H1 (cell line): ENCODE measurements around the gene TNP2. TPM values are rescaled to one million over a fixed set of nuclear protein-coding genes. Genes with fewer than 3 reads are reported as not detected.

ENCODE experiments used
- CTCF ChIP-seq, 3 experiments: IDR thresholded peaks; 1 replicate in 2 of 3; 2 replicates in 1 of 3; pipeline versions ENCODE4 v1.5.1 to v1.6.1; 2011; ENCODE audit warnings: low read length in 3 of 3, mild to moderate bottlenecking in 3 of 3, inconsistent platforms in 2 of 3, low read depth in 1 of 3, moderate library complexity in 1 of 3; ENCODE audit not compliant: insufficient read depth in 1 of 3; ENCODE audit errors: control extremely low read depth in 1 of 3
- HDAC2 ChIP-seq, 2 experiments: fragments of 300-600 bp in 1 of 2; sonication (generic) in 1 of 2; IDR thresholded peaks; 2 replicates each; pipeline ENCODE4 v1.6.1; 2011 to 2012; ENCODE audit warnings: low read depth in 2 of 2, low read length in 2 of 2, mild to moderate bottlenecking in 2 of 2, moderate library complexity in 2 of 2, borderline replicate concordance in 1 of 2, inconsistent platforms in 1 of 2
- KDM5A ChIP-seq: fragments of 200-600 bp; IDR thresholded peaks from 2 replicates; pipeline ENCODE4 v1.7.1; 2012; ENCODE audit warnings: mild to moderate bottlenecking, low read length, inconsistent platforms, mixed read lengths
- SUZ12 ChIP-seq: fragments of 200-600 bp; sonication (generic); IDR thresholded peaks from 2 replicates; pipeline ENCODE4 v1.6.1; 2012; ENCODE audit warnings: mild to moderate bottlenecking, inconsistent platforms, low read length, moderate library complexity, mixed read lengths
- TCF12 ChIP-seq: IDR thresholded peaks from 2 replicates; pipeline ENCODE4 v1.6.1; 2011; ENCODE audit warnings: low read depth, mild to moderate bottlenecking, low read length
- polyA plus RNA-seq, 7 experiments: library from polyadenylated mRNA; depleted of rRNA in 3 of 7; stranded (reverse) in 5 of 7; unstranded in 2 of 7; fragments of >200 nt in 5 of 7; fragments of 200-250 nt in 2 of 7; gene quantifications; 1 replicate in 5 of 7; 2 replicates in 1 of 7; 4 replicates in 1 of 7; pipeline versions ENCODE4 v1.2.1 to v1.2.3, GENCODE V29; 2011 to 2013; ENCODE audit warnings: missing spikeins in 2 of 7, mixed read lengths in 2 of 7
- total RNA-seq: library from RNA; stranded (reverse); fragmentation: NEBNext Ultra II Directional; extraction: Animal tissue kit (Norgen Biotek cat#: 25700); gene quantifications from 2 replicates; pipeline ENCODE4 v1.2.1, GENCODE V29; 2021
- TF ChIP-seq, protein P1 (sequence below): IDR thresholded peaks from 2 replicates; pipeline ENCODE4 v1.6.1; 2011; ENCODE audit warnings: low read length, improper control_type of control experiment

The TNP2 gene
- total and polyA plus RNA-seq, 2 of the 8 experiments (the other 6 are each of a cell fraction or from before 2014, with no cell fraction given) = not detected

GRCh38 chr16:11242658-11243057, 26.5 kb downstream of the TNP2 start (continued):
- TF ChIP-seq TCF12 (no peak), HDAC2 (IDR thresholded peaks at IDR 0.05; ENCODE audit: borderline replicate concordance in 1 of 2, low read depth in 2 of 2, low read length in 2 of 2) (no peak), CTCF (IDR thresholded peaks at IDR 0.05; ENCODE audit: control extremely low read depth in 1 of 3, insufficient read depth in 1 of 3, low read depth in 1 of 3, low read length in 3 of 3) (no peak), SUZ12 (no peak), KDM5A (no peak)
- TF ChIP-seq, protein P1, sequence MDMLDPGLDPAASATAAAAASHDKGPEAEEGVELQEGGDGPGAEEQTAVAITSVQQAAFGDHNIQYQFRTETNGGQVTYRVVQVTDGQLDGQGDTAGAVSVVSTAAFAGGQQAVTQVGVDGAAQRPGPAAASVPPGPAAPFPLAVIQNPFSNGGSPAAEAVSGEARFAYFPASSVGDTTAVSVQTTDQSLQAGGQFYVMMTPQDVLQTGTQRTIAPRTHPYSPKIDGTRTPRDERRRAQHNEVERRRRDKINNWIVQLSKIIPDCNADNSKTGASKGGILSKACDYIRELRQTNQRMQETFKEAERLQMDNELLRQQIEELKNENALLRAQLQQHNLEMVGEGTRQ = no peak
